B cell (primary cell): Measurements from ENCODE around the gene DVL1. TPM values are rescaled to one million over a fixed set of nuclear protein-coding genes. Genes with fewer than 3 reads are reported as not detected.
A peak's percentile ranks its signal among the peaks of the same experiment; 100 is the strongest.

Source experiments
- ATAC-seq: fragments of 200-7000 bp; cut with Tn5 transposase; one replicate; pipeline ENCODE4 v1.10.0; 2021; ENCODE audit warnings: low read depth, mild to moderate bottlenecking, moderate number of reproducible peaks, moderate library complexity
- CTCF ChIA-PET: fragments of 350-600 bp; sonication (Branson Sonifier 250); formaldehyde crosslinking; loops from one replicate; lab custom pipeline; 2021; ENCODE audit warnings: antibody characterized with exemption, inconsistent platforms; lab: Charles Lee
- POLR2A ChIA-PET: fragments of 350-600 bp; sonication (Branson Sonifier 250); formaldehyde crosslinking; loops from one replicate; lab custom pipeline; 2021; ENCODE audit warnings: antibody characterized with exemption; lab: Charles Lee
- DNase-seq: peaks from one replicate; pipeline ENCODE4 v3.0.0; 2013
- H2AFZ ChIP-seq: 2 replicates; pipeline ENCODE4 v1.6.1; 2012; ENCODE audit warnings: mild to moderate bottlenecking, low read depth, low read length; ENCODE audit not compliant: insufficient read depth, poor library complexity, severe bottlenecking
- H3K27ac ChIP-seq, 2 donors: 1 replicate in 1 of 2; 2 replicates in 1 of 2; pipeline ENCODE4 v1.5.1; 2012 to 2013; ENCODE audit warnings: low read length in 2 of 2, mild to moderate bottlenecking in 2 of 2, moderate library complexity in 1 of 2
- H3K27me3 ChIP-seq, 4 experiments: fragments of 200-600 bp in 1 of 4; sonication (generic) in 1 of 4; replicated peaks in 1 of 4; 1 replicate in 2 of 4; 2 replicates in 2 of 4; pipeline versions ENCODE4 v1.6.1 to v1.7.0; 2013 to 2016; ENCODE audit warnings: low read length in 3 of 4, mild to moderate bottlenecking in 2 of 4, mixed read lengths in 1 of 4, moderate library complexity in 1 of 4; ENCODE audit not compliant: insufficient read depth in 4 of 4, control insufficient read depth in 3 of 4; ENCODE audit errors: control extremely low read depth in 1 of 4
- H3K36me3 ChIP-seq, 2 experiments: replicated peaks in 1 of 2; 1 replicate in 1 of 2; 2 replicates in 1 of 2; pipeline versions ENCODE4 v1.6.1 to v1.7.1; 2013; ENCODE audit warnings: low read length in 1 of 2; ENCODE audit not compliant: insufficient read depth in 2 of 2, control insufficient read depth in 1 of 2; ENCODE audit errors: control extremely low read depth in 1 of 2, extremely low read depth in 1 of 2
- H3K4me1 ChIP-seq, 2 donors: fragments of 200-600 bp in 1 of 2; sonication (generic) in 1 of 2; 1 replicate in 1 of 2; 2 replicates in 1 of 2; pipeline versions ENCODE4 v1.5.1 to v1.6.1; 2013 to 2017; ENCODE audit warnings: low read length in 2 of 2; ENCODE audit not compliant: control insufficient read depth in 2 of 2, insufficient read depth in 2 of 2
- H3K4me2 ChIP-seq: replicated peaks from 2 replicates; pipeline ENCODE3; 2012; ENCODE audit warnings: mild to moderate bottlenecking, low read depth, low read length; ENCODE audit not compliant: poor library complexity, severe bottlenecking
- H3K4me3 ChIP-seq, 5 experiments: fragments of 200-600 bp in 1 of 5; sonication (generic) in 1 of 5; 1 replicate in 3 of 5; 2 replicates in 2 of 5; pipeline versions ENCODE4 v1.5.1 to v1.7.0; 2011 to 2016; ENCODE audit warnings: low read length in 4 of 5, mild to moderate bottlenecking in 4 of 5, low read depth in 2 of 5, control low read depth in 1 of 5, moderate library complexity in 1 of 5; ENCODE audit not compliant: insufficient read depth in 1 of 5; ENCODE audit errors: control extremely low read depth in 1 of 5, extremely low read depth in 1 of 5
- H3K79me2 ChIP-seq: fragments of 200-600 bp; sonication (generic); one replicate; pipeline ENCODE4 v1.6.0; 2016; ENCODE audit warnings: low read length; ENCODE audit not compliant: control insufficient read depth, insufficient read depth
- H3K9ac ChIP-seq: fragments of 200-600 bp; sonication (generic); 2 replicates; pipeline ENCODE4 v1.6.1; 2017; ENCODE audit warnings: mild to moderate bottlenecking, low read length, moderate library complexity
- H3K9me3 ChIP-seq, 3 donors: one replicate each; pipeline versions ENCODE4 v1.6.1 to v1.7.1; 2013; ENCODE audit warnings: low read length in 2 of 3; ENCODE audit not compliant: control insufficient read depth in 2 of 3, insufficient read depth in 1 of 3; ENCODE audit errors: control extremely low read depth in 1 of 3
- H4K20me1 ChIP-seq: 2 replicates; pipeline ENCODE4 v1.6.0; 2012; ENCODE audit warnings: mild to moderate bottlenecking, low read length; ENCODE audit not compliant: insufficient read depth, control insufficient read depth, poor library complexity, severe bottlenecking
- H3K27ac Mint-ChIP-seq: one replicate; pipeline ENCODE4 v1.8.0; 2021; ENCODE audit warnings: mixed read lengths
- H3K27me3 Mint-ChIP-seq: one replicate; pipeline ENCODE4 v1.8.0; 2021; ENCODE audit warnings: mixed read lengths
- H3K4me1 Mint-ChIP-seq: one replicate; pipeline ENCODE4 v1.8.0; 2021; ENCODE audit warnings: mixed read lengths
- H3K4me3 Mint-ChIP-seq: one replicate; pipeline ENCODE4 v1.8.0; 2021; ENCODE audit warnings: mixed read lengths
- H3K9me3 Mint-ChIP-seq: one replicate; pipeline ENCODE4 v1.8.0; 2022; ENCODE audit warnings: mixed read lengths; ENCODE audit not compliant: insufficient read depth
- CTCF ChIP-seq: fragments of 200-600 bp; IDR thresholded peaks from one replicate; pipeline ENCODE4 v1.8.0; 2022; ENCODE audit warnings: antibody characterized with exemption, mild to moderate bottlenecking
- EZH2 ChIP-seq: IDR thresholded peaks from 2 replicates; pipeline ENCODE4 v1.6.1; 2012; ENCODE audit warnings: borderline replicate concordance, low read depth, mild to moderate bottlenecking, moderate library complexity, low read length; ENCODE audit not compliant: insufficient read depth, poor library complexity, severe bottlenecking
- WGBS: methylation state at CpG from one replicate; pipeline ENCODE4 v1.1.5; 2013; ENCODE audit warnings: missing lambda C conversion rate; ENCODE audit not compliant: insufficient coverage; 5-methylcytosine and 5-hydroxymethylcytosine counted together
- intact Hi-C: fragments of 100-400 bp; cut with micrococcal nuclease; formaldehyde crosslinking; loops from one replicate; pipeline ENCODE4 v1.10.0; 2022
- polyA plus RNA-seq: library from polyadenylated mRNA; depleted of rRNA; stranded (reverse); fragments of >200 nt; gene quantifications from 2 replicates; pipeline ENCODE4 v1.2.3, GENCODE V29; 2012
- total RNA-seq, 2 donors: library from RNA; stranded (reverse); fragments of 120-200 nt in 1 of 2; gene quantifications; 1 replicate in 1 of 2; 2 replicates in 1 of 2; pipeline versions ENCODE4 v1.2.3 to v1.2.4, GENCODE V29; 2013 to 2022

DVL1 gene
- total and polyA plus RNA-seq, 2 donors (not counting 1 experiment from before 2014, with no cell fraction given): 46.1 to 53.5 TPM

DNA sequence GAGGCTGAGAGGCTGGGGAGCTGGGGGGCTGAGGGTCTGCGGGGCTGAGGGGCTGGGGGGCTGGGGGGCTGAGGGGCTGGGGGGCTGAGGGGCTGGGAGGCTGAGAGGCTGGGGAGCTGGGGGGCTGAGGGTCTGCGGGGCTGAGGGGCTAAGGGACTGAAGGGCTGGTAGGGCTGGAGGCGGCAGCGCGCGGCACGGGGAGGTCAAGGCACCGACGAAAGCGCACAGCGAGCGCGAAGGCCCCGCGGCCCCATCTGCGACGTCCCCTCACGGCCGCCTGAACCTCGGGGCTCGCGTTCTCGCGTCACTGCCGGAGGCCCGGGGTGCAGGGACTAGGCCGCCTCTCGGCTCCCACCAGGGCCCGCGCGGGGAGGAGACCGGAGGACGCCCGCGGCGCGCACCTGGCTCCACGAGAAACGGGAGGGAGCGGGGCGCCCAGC, 25.1 kb downstream of the DVL1 start:
- no peak for TF ChIP-seq CTCF
- TF ChIP-seq EZH2: no peak
- Mint-ChIP-seq H3K27me3 (no peaks in the 10 kb centered on the region), H3K27ac (no peak overlapping the region), H3K4me1 (peaks cover 29% of the 10 kb centered on the region), H3K4me3 (peak overlapping the region; percentile 90), H3K9me3 (no peaks in the 10 kb centered on the region)
- H3K4me1 ChIP-seq: peaks cover 20 to 32% of the 10 kb centered on the region in 2 donors
- peak; percentile 25 for ATAC-seq
- H4K20me1 ChIP-seq: peaks cover 57% of the 10 kb centered on the region
- H3K27ac ChIP-seq: peak overlapping the region in 1 of 2 donors; percentile 74
- peaks cover 0 to 17% of the 10 kb centered on the region in 2 experiments for H3K36me3 ChIP-seq
- peak overlapping the region; percentile 95 for H3K9ac ChIP-seq
- peak overlapping the region; percentile 99 for H3K4me2 ChIP-seq
- H2AFZ ChIP-seq: peak overlapping the region; percentile 84
- H3K27me3 ChIP-seq: no peaks in the 10 kb centered on the region
- no peak for DNase-seq
- CTCF ChIA-PET: no interaction called here
- peaks cover 62% of the 10 kb centered on the region for H3K79me2 ChIP-seq
- intact Hi-C loops: loop anchor here (1.0 kb wide), 4 partner anchors 16 to 208 kb away; partner anchors contain the start of genes C1orf159, DVL1, PUSL1 and UBE2J2
- under 1% methylated on average over 39 of the region's 41 CpGs for WGBS
- H3K9me3 ChIP-seq: no peaks in the 10 kb centered on the region
- H3K4me3 ChIP-seq: peak overlapping the region; percentile 31 to 84 (median 74)
- POLR2A ChIA-PET: no interaction called here

DNA sequence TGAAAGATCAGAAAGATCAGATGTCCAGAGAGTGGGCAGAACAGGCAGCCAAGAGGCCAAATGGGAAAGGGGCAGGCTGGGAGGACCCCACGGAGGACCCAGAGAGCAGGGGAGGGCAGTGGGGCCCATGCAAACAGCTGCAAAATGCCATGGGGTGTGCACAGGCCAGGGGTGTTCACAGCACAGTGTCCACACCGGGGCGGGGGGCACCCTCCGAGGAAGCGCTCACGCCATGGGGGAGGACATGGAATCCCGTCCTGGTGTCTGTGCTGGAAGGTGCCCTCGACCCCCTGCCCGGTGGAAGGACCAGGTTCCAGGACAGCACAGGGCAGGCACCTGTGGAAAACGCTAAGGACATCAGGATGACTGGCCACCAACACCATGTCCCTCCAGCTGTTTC, 26.3 kb downstream of the DVL1 start:
- peak overlapping the region; percentile 33 for H3K4me2 ChIP-seq
- no peak overlapping the region for H3K4me3 ChIP-seq
- intact Hi-C loops: no loop called here
- H3K27ac ChIP-seq: no peak overlapping the region
- ATAC-seq (no peak), DNase-seq (no peak)
- no peaks in the 10 kb centered on the region for H3K9me3 Mint-ChIP-seq
- H3K4me3 Mint-ChIP-seq: peak overlapping the region; percentile 93
- H3K4me1 Mint-ChIP-seq: peaks cover 29% of the 10 kb centered on the region
- no peaks in the 10 kb centered on the region for H3K27me3 ChIP-seq
- H3K36me3 ChIP-seq: peaks cover 0 to 23% of the 10 kb centered on the region in 2 experiments
- no peak overlapping the region for H3K9ac ChIP-seq
- peaks cover 63% of the 10 kb centered on the region for H3K79me2 ChIP-seq
- CTCF ChIA-PET: no interaction called here
- H3K4me1 ChIP-seq: peaks cover 20 to 32% of the 10 kb centered on the region in 2 donors
- no peak overlapping the region for H2AFZ ChIP-seq
- no peak for TF ChIP-seq CTCF
- TF ChIP-seq EZH2: no peak
- no peaks in the 10 kb centered on the region for H3K27me3 Mint-ChIP-seq
- POLR2A ChIA-PET: interaction anchor here (0.6 kb wide), 1 partner anchor 9 kb away, joined by 12 read pairs; no protein-coding TSS in a partner anchor
- no peaks in the 10 kb centered on the region for H3K9me3 ChIP-seq
- H3K27ac Mint-ChIP-seq: peak overlapping the region; percentile 81
- peaks cover 62% of the 10 kb centered on the region for H4K20me1 ChIP-seq
- 94% methylated on average over 10 of the region's 10 CpGs for WGBS
